ENCODE measurements around the gene SYNM. TPM values are rescaled to one million over a fixed set of nuclear protein-coding genes. Genes with fewer than 3 reads are reported as not detected.

The SYNM gene
- total and polyA plus RNA-seq, 5 experiments from 2014 or later: 0.08 to 1.1 (median 0.82) TPM; not detected in 1

GRCh38 chr15:99177679-99178078 lies 72.8 kb downstream of the SYNM start:
- Mint-ChIP-seq H3K4me1 (no peaks in the 10 kb centered on the region), H3K27me3 (peaks cover 0 to 3% (median 0%) of the 10 kb centered on the region in 5 donors)
- POLR2A ChIA-PET: no interaction called here

GRCh38 chr15:99180086-99180963 lies 75.4 kb downstream of the SYNM start:
- Mint-ChIP-seq H3K27ac (no peak overlapping the region), H3K27me3 (peaks cover 0 to 7% (median 0%) of the 10 kb centered on the region in 5 donors), H3K9me3 (no peaks in the 10 kb centered on the region), H3K4me3 (no peak overlapping the region), H3K4me1 (no peaks in the 10 kb centered on the region), H3K36me3 (no peaks in the 10 kb centered on the region)
- DNase-seq (no peak), ATAC-seq (no peak)
- POLR2A ChIA-PET: no interaction called here

More at GRCh38 chr15:99177679-99178078, 72.8 kb downstream of the SYNM start:
- DNase-seq (no peak), ATAC-seq (no peak)
- H3K27ac Mint-ChIP-seq: no peak overlapping the region
- H3K36me3 Mint-ChIP-seq: no peaks in the 10 kb centered on the region
- H3K4me3 Mint-ChIP-seq: no peak overlapping the region
- H3K9me3 Mint-ChIP-seq: no peaks in the 10 kb centered on the region

- no peaks in the 10 kb centered on the region for H3K9me3 Mint-ChIP-seq
- H3K36me3 Mint-ChIP-seq: no peaks in the 10 kb centered on the region
- DNase-seq (no peak), ATAC-seq (no peak)
- H3K27me3 Mint-ChIP-seq: peaks cover 0 to 9% (median 0%) of the 10 kb centered on the region in 5 donors
- no peak overlapping the region for H3K27ac Mint-ChIP-seq
- POLR2A ChIA-PET: no interaction called here
- no peak overlapping the region for H3K4me3 Mint-ChIP-seq
- H3K4me1 Mint-ChIP-seq: no peaks in the 10 kb centered on the region
Measured at GRCh38 chr15:99180964-99181306, 76.1 kb downstream of the SYNM start.

- POLR2A ChIA-PET: no interaction called here
- Mint-ChIP-seq H3K27ac (no peak overlapping the region), H3K4me1 (no peaks in the 10 kb centered on the region), H3K27me3 (peaks cover 0 to 9% (median 0%) of the 10 kb centered on the region in 5 donors), H3K36me3 (no peaks in the 10 kb centered on the region), H3K9me3 (no peaks in the 10 kb centered on the region), H3K4me3 (no peak overlapping the region)
- DNase-seq: no peak
- no peak for ATAC-seq
Measured at GRCh38 chr15:99181545-99181971, 76.7 kb downstream of the SYNM start.

- Mint-ChIP-seq H3K27ac (no peak overlapping the region), H3K4me1 (no peaks in the 10 kb centered on the region), H3K36me3 (no peaks in the 10 kb centered on the region), H3K9me3 (no peaks in the 10 kb centered on the region), H3K4me3 (no peak overlapping the region), H3K27me3 (peaks cover 0 to 10% (median 0%) of the 10 kb centered on the region in 5 donors)
- ATAC-seq (no peak), DNase-seq (no peak)
- POLR2A ChIA-PET: no interaction called here
Measured at GRCh38 chr15:99182791-99183190, 77.9 kb downstream of the SYNM start.

Other genes with a start within 250 kb of the SYNM start
- not detected for gene PGPEP1L, start 97.3 kb upstream of the SYNM start, total RNA-seq
- not detected for gene PGPEP1L, start 97.3 kb upstream of the SYNM start, polyA plus RNA-seq
- gene TTC23, start 144.5 kb downstream of the SYNM start, total RNA-seq: under 1 TPM; 0.30 to 0.47 TPM
- under 1 TPM in 2 of 3 donors, not detected in 1; 0.15 to 0.82 TPM for gene TTC23, start 144.5 kb downstream of the SYNM start, polyA plus RNA-seq
- gene LRRC28, start 146.4 kb downstream of the SYNM start, total RNA-seq: 10 to 100 TPM; 14.9 to 15.3 TPM
- gene LRRC28, start 146.4 kb downstream of the SYNM start, polyA plus RNA-seq: 10 to 100 TPM; 16.7 to 21.4 (median 19.8) TPM